ENCODE measurements around the gene HSD17B8. TPM values are rescaled to one million over a fixed set of nuclear protein-coding genes. Genes with fewer than 3 reads are reported as not detected.

HSD17B8 gene
- total and polyA plus RNA-seq, 10 of the 15 experiments (the other 5 are each of a cell fraction or from before 2014, with no cell fraction given), result 3.1 to 54.3 (median 26.5) TPM

DNA sequence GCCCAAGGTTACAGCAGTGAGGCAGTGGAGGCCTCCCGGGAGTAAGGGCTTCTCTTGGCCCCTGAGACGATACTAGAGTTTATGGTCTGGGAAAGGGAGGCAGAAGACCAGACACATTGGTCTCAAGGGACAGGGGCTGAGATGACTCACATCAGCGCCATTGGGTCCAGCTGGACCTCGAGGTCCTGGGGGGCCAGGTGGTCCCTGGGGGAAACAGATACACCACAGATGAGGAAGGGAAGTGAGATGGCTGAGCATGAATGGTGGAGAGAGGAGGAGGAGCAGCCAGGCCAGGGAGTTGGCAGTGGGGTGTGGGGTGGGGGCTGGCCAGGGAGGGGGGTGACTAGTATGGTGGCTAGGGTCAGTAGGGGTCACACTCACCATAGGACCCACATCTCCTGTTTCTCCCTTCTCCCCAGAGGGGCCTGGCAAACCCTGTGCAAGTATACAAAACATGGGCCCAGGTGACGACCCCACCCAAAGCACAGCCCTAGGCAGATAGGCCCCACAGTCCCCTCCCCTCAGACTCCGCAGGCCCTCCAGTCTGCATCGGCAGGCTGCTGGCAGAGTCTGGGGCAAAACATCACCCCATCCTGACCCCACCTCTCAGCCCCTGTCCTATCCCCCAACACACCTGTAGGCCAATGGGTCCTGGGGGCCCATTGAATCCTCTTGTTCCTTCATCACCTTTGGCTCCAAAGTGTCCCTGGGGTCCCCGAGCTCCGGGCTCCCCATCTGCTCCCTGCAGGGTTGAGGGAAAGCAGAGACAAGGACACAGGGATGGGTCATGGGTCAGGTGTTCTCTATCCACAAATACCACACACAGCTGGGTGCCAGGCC lies 34.1 kb upstream of the HSD17B8 start:
- no TSS peak for BruUV-seq (replicated peaks)
- ChIA-PET POLR2A (interaction anchor here (0.6 to 1.5 kb wide), 5 partner anchors 28 to 154 kb away, joined by 3 to 11 read pairs (median 4); partner anchors contain the start of gene HLA-DPB1), CTCF (interaction anchor here (0.7 to 6.0 kb wide), 7 partner anchors 10 to 167 kb away, joined by 3 to 58 read pairs (median 6); no protein-coding TSS in a partner anchor), RAD21 (ENCODE audit: unreplicated experiment) (interaction anchor here (0.9 to 1.0 kb wide), 2 partner anchors 29 to 79 kb away, joined by 3 to 4 read pairs; no protein-coding TSS in a partner anchor), SMC1A (ENCODE audit: uncharacterized antibody, unreplicated experiment) (interaction anchor here (0.9 to 1.4 kb wide), 3 partner anchors 27 to 54 kb away, joined by 3 read pairs; no protein-coding TSS in a partner anchor)
- H3K4me2 ChIP-seq (ENCODE audit: control insufficient read depth, insufficient read depth), result no peak overlapping the region
- no peak overlapping the region for H3K27ac ChIP-seq (ENCODE audit: control insufficient read depth, insufficient read depth)
- no peaks in the 10 kb centered on the region for H3K27me3 ChIP-seq (replicated peaks in 1 of 2; ENCODE audit: control insufficient read depth in 2 of 2, insufficient read depth in 2 of 2, low read length in 1 of 2)
- in situ Hi-C loops (cut with MboI) (no loop called here), intact Hi-C loops (cut with micrococcal nuclease; ENCODE audit: unreplicated experiment) (no loop called here)
- no peak overlapping the region for H3K4me3 ChIP-seq
- FAIRE-seq (no peak), ATAC-seq (peak; percentile 74), DNase-seq (ENCODE audit: low read depth, low spot score) (peak; percentile 42)
- no peaks in the 10 kb centered on the region for H3K9me3 ChIP-seq (replicated peaks; ENCODE audit: control insufficient read depth, insufficient read depth, low read length)
- H2AFZ ChIP-seq (ENCODE audit: control insufficient read depth, low read depth, low read length), result no peak overlapping the region
- H4K20me1 ChIP-seq (ENCODE audit: control insufficient read depth, insufficient read depth), result no peaks in the 10 kb centered on the region
- 2% methylated on average over 9 of the region's 9 CpGs for WGBS (ENCODE audit: insufficient coverage, insufficient replicate concordance, low lambda C conversion rate, missing lambda C conversion rate)
- no peak overlapping the region for H3K9ac ChIP-seq (ENCODE audit: control insufficient read depth, insufficient read depth, low read length)
- H3K36me3 ChIP-seq (ENCODE audit: control insufficient read depth in 2 of 2, insufficient read depth in 2 of 2, low read length in 1 of 2), result no peaks in the 10 kb centered on the region
- no peaks in the 10 kb centered on the region; the same call in 1 of the 2 replicates for H3K4me1 ChIP-seq (ENCODE audit: control insufficient read depth, insufficient read depth, low read length)
- H3K79me2 ChIP-seq (ENCODE audit: control insufficient read depth, insufficient read depth, low read length), result no peaks in the 10 kb centered on the region
- no peak for TF ChIP-seq SREBF1 (IDR thresholded peaks at IDR 0.05; ENCODE audit: low read length)
- TF ChIP-seq RELB (IDR thresholded peaks at IDR 0.05; ENCODE audit: low read depth), result 0 out of 2 replicates have a peak, but pooled peaks have one; percentile 22
- TF ChIP-seq CREM (IDR thresholded peaks at IDR 0.05; ENCODE audit: low read depth), result no peak
- no peak for TF ChIP-seq ZNF592 (IDR thresholded peaks at IDR 0.05)
- no peak for TF ChIP-seq POLR2A (IDR thresholded peaks at IDR 0.05; ENCODE audit: low read depth, low read length)
- no peak for TF ChIP-seq SKIL (IDR thresholded peaks at IDR 0.05; ENCODE audit: low read depth, poor library complexity, severe bottlenecking)
- TF ChIP-seq IKZF2 (IDR thresholded peaks at IDR 0.05), result peak; percentile 33 to 53; a peak in 2 of 4 replicates
- peak in 1 of 2 experiments; percentile 48; a peak in 1 of 4 replicates for TF ChIP-seq EP300 (IDR thresholded peaks at IDR 0.05; ENCODE audit: borderline replicate concordance in 1 of 2, control insufficient read depth in 1 of 2, low read depth in 2 of 2, low read length in 2 of 2)
- TF ChIP-seq KAT2A (conservative IDR thresholded peaks at IDR 0.05; ENCODE audit: control insufficient read depth, low read depth, low read length), result no peak
- TF ChIP-seq IKZF1 (conservative IDR thresholded peaks at IDR 0.05), result peak; percentile 48
- TF ChIP-seq TARDBP (IDR thresholded peaks at IDR 0.05; ENCODE audit: borderline replicate concordance), result no peak
- TF ChIP-seq NKRF (conservative IDR thresholded peaks at IDR 0.05), result no peak
